ENCODE data around the gene RALGDS. TPM values are rescaled to one million over a fixed set of nuclear protein-coding genes. Genes with fewer than 3 reads are reported as not detected.

Gene RALGDS
- total and polyA plus RNA-seq, 2 of the 4 experiments (the other 2 are of a cell fraction), result 13.1 to 36.9 TPM

DNA sequence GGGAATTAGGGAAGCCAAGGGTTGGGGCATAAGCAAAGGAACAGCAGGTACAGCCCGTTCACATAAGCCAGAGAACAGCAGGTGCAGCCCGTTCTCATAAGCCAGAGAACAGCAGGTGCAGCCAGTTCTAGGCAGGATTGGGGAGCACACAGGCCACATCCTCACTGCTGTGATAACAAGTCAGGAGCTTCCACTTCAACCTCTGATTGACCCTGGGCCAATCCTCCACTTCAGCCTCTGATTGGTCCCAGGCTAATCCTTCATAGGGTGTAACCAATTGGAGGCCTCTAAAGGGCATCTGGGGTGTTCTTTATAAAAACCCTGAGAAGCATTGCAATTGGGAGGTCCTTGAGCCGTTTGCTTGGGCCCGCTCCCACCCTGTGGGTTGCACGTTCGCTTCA, 31.8 kb downstream of the RALGDS start:
- H2AK5ac ChIP-seq (ENCODE audit: low read depth, low read length), result no peak overlapping the region

More for the DNA sequence above, 31.8 kb downstream of the RALGDS start:
- H2BK15ac ChIP-seq (ENCODE audit: low read depth, low read length), result no peak overlapping the region
- H3K4ac ChIP-seq (ENCODE audit: low read depth, low read length), result no peak overlapping the region
- peaks cover 3% of the 10 kb centered on the region; the same call in 1 of the 2 replicates for H3K27me3 ChIP-seq (ENCODE audit: control insufficient read depth, insufficient read depth, low read length)
- dilution Hi-C loops (cut with HindIII; ENCODE audit: low sequenced_read_pairs, unreplicated experiment), result no loop called here
- no peak overlapping the region for H2BK5ac ChIP-seq (ENCODE audit: low read depth, low read length, poor library complexity, severe bottlenecking)
- no peak overlapping the region for H3K23ac ChIP-seq (ENCODE audit: low read depth, low read length)
- H2AK9ac ChIP-seq (replicated peaks; ENCODE audit: low read depth, low read length, poor library complexity), result no peak overlapping the region
- ChIA-PET POLR2A (ENCODE audit: unreplicated experiment) (no interaction called here), CTCF (no interaction called here)
- no peaks in the 10 kb centered on the region for H4K20me1 ChIP-seq (ENCODE audit: insufficient read depth, low read length)
- H4K5ac ChIP-seq (ENCODE audit: low read depth, low read length), result no peak overlapping the region
- no peak overlapping the region for H2AFZ ChIP-seq (replicated peaks; ENCODE audit: low read length, poor library complexity)
- H3K36me3 ChIP-seq (ENCODE audit: control insufficient read depth, insufficient read depth, low read length), result no peaks in the 10 kb centered on the region
- BruUV-seq (replicated peaks), result no TSS peak
- no peak overlapping the region for H4K91ac ChIP-seq (ENCODE audit: insufficient read depth, low read depth, low read length)
- no peak overlapping the region for H3K56ac ChIP-seq (ENCODE audit: extremely low read depth, insufficient read depth, low read length)
- H3K9me3 ChIP-seq (ENCODE audit: control insufficient read depth, insufficient read depth, low read length), result no peaks in the 10 kb centered on the region
- H3K4me3 ChIP-seq (ENCODE audit: insufficient read depth, low read depth, low read length), result no peak overlapping the region
- H3K18ac ChIP-seq (ENCODE audit: low read depth, low read length), result no peak overlapping the region
- no peak overlapping the region for H2BK120ac ChIP-seq (ENCODE audit: low read depth, low read length)
- ATAC-seq (ENCODE audit: low read depth), result no peak
- H3K14ac ChIP-seq (replicated peaks; ENCODE audit: low read depth, low read length), result no peak overlapping the region
- intact Hi-C loops (cut with micrococcal nuclease), result no loop called here
- no peak overlapping the region for H3K4me2 ChIP-seq (ENCODE audit: low read depth, low read length)
- no peaks in the 10 kb centered on the region for H3K9me1 ChIP-seq (ENCODE audit: insufficient read depth, low read length)
- TF ChIP-seq RFX5 (IDR thresholded peaks at IDR 0.05; ENCODE audit: low read depth, low read length), result no peak
- TF ChIP-seq MXI1 (IDR thresholded peaks at IDR 0.05; ENCODE audit: borderline replicate concordance, low read depth, low read length), result no peak
- TF ChIP-seq SMC3 (IDR thresholded peaks at IDR 0.05; ENCODE audit: low read depth, low read length), result no peak
- no peak for TF ChIP-seq ELK1 (IDR thresholded peaks at IDR 0.05; ENCODE audit: borderline replicate concordance, low read depth, low read length)
- H4K8ac ChIP-seq (ENCODE audit: low read depth in 2 of 2, low read length in 2 of 2), result no peak overlapping the region
- 90% methylated on average over 5 of the region's 6 CpGs; no CpG with 5 or more reads in 1 of the 2 experiments for WGBS, 2 experiments (ENCODE audit: extremely low coverage in 2 of 2, insufficient read length in 1 of 2)
- no peak overlapping the region for H3K9ac ChIP-seq (ENCODE audit: low read depth, low read length)
- no peak for DNase-seq
- no peak overlapping the region for H3K27ac ChIP-seq (ENCODE audit: insufficient read depth, low read length)
- no peaks in the 10 kb centered on the region for H3K4me1 ChIP-seq (ENCODE audit: control insufficient read depth, insufficient read depth, low read length)
- in situ Hi-C loops (cut with MboI; ENCODE audit: low sequenced_read_pairs), result no loop called here
- H3K79me1 ChIP-seq (ENCODE audit: low read depth in 1 of 2, low read length in 2 of 2), result no peaks in the 10 kb centered on the region
- H2BK20ac ChIP-seq (ENCODE audit: low read depth, low read length), result no peak overlapping the region

All from IMR-90 (cell line).